HL-60 (cell line): ENCODE measurements around the gene PTPN23.

Experiments
- CTCF ChIP-seq: IDR thresholded peaks from one replicate; pipeline ENCODE4 v1.5.1; 2011; ENCODE audit warnings: low read length, control low read depth, inconsistent platforms; ENCODE audit not compliant: insufficient read depth
- POLR2AphosphoS5 ChIP-seq: IDR thresholded peaks from 2 replicates; pipeline ENCODE4 v1.6.1; 2012; ENCODE audit warnings: low read depth

GRCh38 chr3:47414666-47415587, 34.1 kb downstream of the PTPN23 start:
- TF ChIP-seq CTCF (no peak), POLR2AphosphoS5 (no peak)
